PC-9 (cell line): Measurements from ENCODE around the gene CNTLN. TPM values are rescaled to one million over a fixed set of nuclear protein-coding genes. Genes with fewer than 3 reads are reported as not detected.

ENCODE experiments used
- BruUV-seq: library from RNA; stranded (reverse); fragments of 400-500 nt; replicated peaks from 2 replicates; lab custom pipeline; 2021; lab: Mats Ljungman, UMichigan
- CTCF ChIA-PET: fragments of 300-600 bp; sonication (Branson Sonifier 250); formaldehyde crosslinking; loops from one replicate; lab custom pipeline; 2022; ENCODE audit warnings: antibody characterized with exemption; lab: Charles Lee
- POLR2A ChIA-PET: fragments of 300-600 bp; sonication (Branson Sonifier 250); formaldehyde crosslinking; loops from one replicate; lab custom pipeline; 2022; ENCODE audit warnings: antibody characterized with exemption; ENCODE audit not compliant: unreplicated experiment; lab: Charles Lee
- DNase-seq, 2 experiments: peaks; one replicate each; pipeline versions ENCODE4 v3.0.0 to v3.0.0-alpha.2; 2015 to 2022; ENCODE audit warnings: mixed read lengths in 1 of 2
- H2AFZ ChIP-seq: fragments of 200-600 bp; sonication (generic); 2 replicates; pipeline ENCODE4 v1.8.1; 2017; ENCODE audit warnings: antibody characterized with exemption
- H3F3A ChIP-seq: fragments of 200-600 bp; sonication (generic); 2 replicates; pipeline ENCODE4 v1.8.1; 2017; ENCODE audit warnings: antibody characterized with exemption, mild to moderate bottlenecking, low read depth; ENCODE audit not compliant: insufficient read depth
- H3K27ac ChIP-seq: fragments of 200-600 bp; sonication (generic); 2 replicates; pipeline ENCODE4 v1.6.1; 2016; ENCODE audit warnings: mixed run types
- H3K27me3 ChIP-seq: fragments of 200-600 bp; sonication (generic); 2 replicates; pipeline ENCODE4 v1.6.1; 2016; ENCODE audit warnings: low read depth, mixed run types; ENCODE audit not compliant: insufficient read depth
- H3K36me3 ChIP-seq: fragments of 200-600 bp; sonication (generic); 2 replicates; pipeline ENCODE4 v1.6.1; 2016; ENCODE audit warnings: low read depth, mixed run types
- H3K4me1 ChIP-seq: fragments of 200-600 bp; sonication (generic); replicated peaks from 2 replicates; pipeline ENCODE4 v1.6.1; 2016; ENCODE audit warnings: mixed run types; ENCODE audit not compliant: insufficient read depth
- H3K4me2 ChIP-seq: fragments of 200-600 bp; sonication (generic); 2 replicates; pipeline ENCODE4 v1.6.1; 2017; ENCODE audit warnings: mixed run types
- H3K4me3 ChIP-seq: fragments of 200-600 bp; sonication (generic); 2 replicates; pipeline ENCODE4 v1.6.1; 2016; ENCODE audit warnings: mixed run types
- H3K79me2 ChIP-seq: fragments of 200-600 bp; sonication (generic); 2 replicates; pipeline ENCODE4 v1.6.1; 2017; ENCODE audit warnings: low read depth, mixed run types
- H3K9me2 ChIP-seq: fragments of 200-600 bp; sonication (generic); 2 replicates; pipeline ENCODE4 v1.8.1; 2017; ENCODE audit warnings: mild to moderate bottlenecking; ENCODE audit not compliant: insufficient read depth
- H3K9me3 ChIP-seq: fragments of 200-600 bp; sonication (generic); 2 replicates; pipeline ENCODE4 v1.8.1; 2016; ENCODE audit warnings: low read depth; ENCODE audit not compliant: insufficient read depth
- H4K20me1 ChIP-seq: fragments of 200-600 bp; sonication (generic); 2 replicates; pipeline ENCODE4 v1.8.1; 2017; ENCODE audit not compliant: insufficient read depth
- CTCF ChIP-seq: fragments of 200-600 bp; sonication (generic); conservative IDR thresholded peaks from 2 replicates; pipeline ENCODE4 v1.6.1; 2017; ENCODE audit warnings: mixed run types, antibody characterized with exemption, mild to moderate bottlenecking, moderate library complexity
- EZH2 ChIP-seq: fragments of 200-600 bp; sonication (generic); IDR thresholded peaks from 2 replicates; pipeline ENCODE4 v1.8.0; 2017; ENCODE audit warnings: antibody characterized with exemption, low read depth
- intact Hi-C: fragments of 100-400 bp; cut with micrococcal nuclease; formaldehyde crosslinking; loops from one replicate; pipeline ENCODE4 v1.10.0; 2022; ENCODE audit not compliant: unreplicated experiment
- total RNA-seq: library from RNA; stranded (reverse); gene quantifications from 2 replicates; pipeline ENCODE4 v1.2.3, GENCODE V29; 2021

Gene CNTLN
- total RNA-seq, 1 experiment from 2014 or later, result 3.6 TPM

DNA sequence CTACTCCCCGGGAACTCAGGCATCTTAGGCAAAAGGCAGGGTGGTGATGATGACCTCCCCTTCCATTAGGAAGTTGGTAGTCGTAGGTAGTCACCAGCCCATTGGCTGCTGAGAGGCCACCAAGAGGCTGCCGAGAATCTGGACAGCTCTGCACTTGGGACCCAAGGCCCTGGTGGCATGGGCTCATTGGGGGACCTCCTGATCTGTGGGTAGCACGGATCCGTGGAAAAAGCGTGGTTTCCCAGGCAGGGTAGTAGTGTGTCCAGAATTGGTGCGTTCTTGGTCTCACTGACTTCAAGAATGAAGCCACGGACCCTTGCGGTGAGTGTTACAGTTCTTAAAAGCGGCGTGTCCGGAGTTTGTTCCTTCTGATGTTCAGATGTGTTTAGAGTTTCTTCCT, 158.8 kb downstream of the CNTLN start:
- no peak overlapping the region for H3K4me3 ChIP-seq
- H4K20me1 ChIP-seq, result no peaks in the 10 kb centered on the region
- no peaks in the 10 kb centered on the region for H3K36me3 ChIP-seq
- intact Hi-C loops, result no loop called here
- H3K4me2 ChIP-seq, result no peak overlapping the region
- H3F3A ChIP-seq, result no peaks in the 10 kb centered on the region
- no peaks in the 10 kb centered on the region for H3K4me1 ChIP-seq
- DNase-seq, result no peak
- H3K79me2 ChIP-seq, result no peaks in the 10 kb centered on the region
- no TSS peak for BruUV-seq
- no peaks in the 10 kb centered on the region for H3K9me2 ChIP-seq
- no peak overlapping the region for H2AFZ ChIP-seq
- ChIA-PET CTCF (no interaction called here), POLR2A (interaction anchor here (0.5 kb wide), 1 partner anchor 137 kb away, joined by 3 read pairs; no protein-coding TSS in a partner anchor)
- H3K27ac ChIP-seq, result no peak overlapping the region
- no peaks in the 10 kb centered on the region for H3K27me3 ChIP-seq
- H3K9me3 ChIP-seq, result no peaks in the 10 kb centered on the region
- TF ChIP-seq CTCF, result no peak

GRCh38 chr9:17294822-17295624, 160.2 kb downstream of the CNTLN start:
- no peak for DNase-seq
- intact Hi-C loops, result no loop called here

DNA sequence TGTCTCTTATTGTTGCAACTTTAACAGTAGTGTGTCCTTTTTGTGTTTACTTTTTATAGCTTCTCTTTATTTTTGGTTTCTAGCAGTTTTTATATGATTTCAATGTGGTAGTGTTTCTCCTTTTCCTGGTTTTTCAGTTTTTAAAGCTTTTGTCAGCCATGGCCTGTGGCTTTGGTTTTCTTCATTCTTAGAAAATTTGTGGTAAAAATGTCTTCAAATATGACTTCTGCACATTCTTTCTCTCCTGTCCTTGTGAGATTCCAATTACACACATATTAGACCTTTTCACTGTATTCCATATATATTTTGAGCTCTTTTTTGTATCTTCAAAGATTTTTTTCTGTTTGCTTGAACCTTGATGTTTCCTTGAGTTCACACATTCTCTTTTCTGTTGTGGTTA, 180.5 kb downstream of the CNTLN start:
- no TSS peak for BruUV-seq
- Histone ChIP-seq H3K27me3 (no peaks in the 10 kb centered on the region), H3K4me1 (no peaks in the 10 kb centered on the region), H2AFZ (no peak overlapping the region), H4K20me1 (no peaks in the 10 kb centered on the region), H3K36me3 (no peaks in the 10 kb centered on the region), H3K4me3 (no peak overlapping the region), H3K79me2 (no peaks in the 10 kb centered on the region), H3K4me2 (no peak overlapping the region), H3K9me2 (no peaks in the 10 kb centered on the region), H3K27ac (no peak overlapping the region), H3F3A (no peaks in the 10 kb centered on the region), H3K9me3 (no peaks in the 10 kb centered on the region)
- POLR2A ChIA-PET, result no interaction called here
- TF ChIP-seq EZH2 (no peak), CTCF (no peak)
- CTCF ChIA-PET, result no interaction called here
- no peak for DNase-seq
- intact Hi-C loops, result no loop called here

More at GRCh38 chr9:17294822-17295624, 160.2 kb downstream of the CNTLN start:
- Histone ChIP-seq H4K20me1 (no peaks in the 10 kb centered on the region), H3K4me2 (no peak overlapping the region), H3K27ac (no peak overlapping the region), H3K27me3 (no peaks in the 10 kb centered on the region), H3K9me3 (no peaks in the 10 kb centered on the region), H3F3A (no peaks in the 10 kb centered on the region), H2AFZ (no peak overlapping the region), H3K4me1 (no peaks in the 10 kb centered on the region), H3K79me2 (no peaks in the 10 kb centered on the region), H3K9me2 (no peaks in the 10 kb centered on the region), H3K4me3 (no peak overlapping the region), H3K36me3 (no peaks in the 10 kb centered on the region)
- TF ChIP-seq EZH2 (no peak), CTCF (no peak)
- ChIA-PET POLR2A (no interaction called here), CTCF (no interaction called here)
- no TSS peak for BruUV-seq
